ENCODE results near the gene DNAH6. TPM values are rescaled to one million over a fixed set of nuclear protein-coding genes. Genes with fewer than 3 reads are reported as not detected.

Gene DNAH6
- total RNA-seq, 1 experiment from 2014 or later, result 0.39 TPM

DNA sequence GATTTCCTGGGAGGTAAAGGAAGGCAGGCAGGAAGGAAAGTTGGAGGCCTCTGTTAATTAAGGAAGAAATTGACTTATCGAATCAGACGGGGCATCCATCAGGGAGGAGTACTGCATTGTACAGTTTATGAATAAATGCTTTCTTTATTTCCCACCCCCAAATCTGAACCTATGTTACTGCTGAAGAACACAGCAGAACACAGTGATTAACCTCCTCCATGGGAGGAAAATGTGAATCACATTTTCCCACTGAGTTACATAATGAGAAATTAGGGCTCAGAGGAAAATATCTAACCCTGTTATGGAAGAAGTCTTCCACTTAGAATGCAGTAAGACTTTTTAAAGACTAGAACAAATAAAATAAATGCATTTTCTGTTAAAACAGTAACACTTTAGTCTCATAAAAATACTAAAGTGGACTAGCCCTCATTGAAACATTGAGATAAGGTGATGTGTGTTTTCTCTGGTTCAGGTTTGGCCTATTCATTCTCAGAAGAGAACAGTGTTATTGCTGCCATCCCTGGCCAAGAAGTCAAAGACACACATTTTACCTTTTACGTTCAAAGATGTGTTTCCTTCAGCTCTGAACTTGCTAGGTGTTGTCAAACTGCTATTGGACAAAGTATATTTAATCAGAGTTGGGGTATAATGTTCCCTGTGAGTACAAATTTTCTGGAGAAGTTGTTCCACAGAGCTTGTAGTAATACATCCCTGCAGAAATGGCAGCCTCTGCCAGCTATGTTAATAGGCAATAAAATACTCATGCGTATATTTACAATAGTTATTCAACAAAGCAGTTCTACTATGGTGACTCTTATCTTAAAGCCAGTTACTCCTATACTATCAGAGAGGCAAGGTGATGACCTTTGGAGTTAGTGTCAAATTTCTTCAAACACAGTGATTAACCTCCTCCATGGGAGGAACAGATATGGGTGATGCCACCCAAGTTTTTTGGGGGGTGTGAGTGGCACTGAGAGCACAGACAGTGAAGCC, 11.1 kb downstream of the DNAH6 start:
- TF ChIP-seq, protein P1, sequence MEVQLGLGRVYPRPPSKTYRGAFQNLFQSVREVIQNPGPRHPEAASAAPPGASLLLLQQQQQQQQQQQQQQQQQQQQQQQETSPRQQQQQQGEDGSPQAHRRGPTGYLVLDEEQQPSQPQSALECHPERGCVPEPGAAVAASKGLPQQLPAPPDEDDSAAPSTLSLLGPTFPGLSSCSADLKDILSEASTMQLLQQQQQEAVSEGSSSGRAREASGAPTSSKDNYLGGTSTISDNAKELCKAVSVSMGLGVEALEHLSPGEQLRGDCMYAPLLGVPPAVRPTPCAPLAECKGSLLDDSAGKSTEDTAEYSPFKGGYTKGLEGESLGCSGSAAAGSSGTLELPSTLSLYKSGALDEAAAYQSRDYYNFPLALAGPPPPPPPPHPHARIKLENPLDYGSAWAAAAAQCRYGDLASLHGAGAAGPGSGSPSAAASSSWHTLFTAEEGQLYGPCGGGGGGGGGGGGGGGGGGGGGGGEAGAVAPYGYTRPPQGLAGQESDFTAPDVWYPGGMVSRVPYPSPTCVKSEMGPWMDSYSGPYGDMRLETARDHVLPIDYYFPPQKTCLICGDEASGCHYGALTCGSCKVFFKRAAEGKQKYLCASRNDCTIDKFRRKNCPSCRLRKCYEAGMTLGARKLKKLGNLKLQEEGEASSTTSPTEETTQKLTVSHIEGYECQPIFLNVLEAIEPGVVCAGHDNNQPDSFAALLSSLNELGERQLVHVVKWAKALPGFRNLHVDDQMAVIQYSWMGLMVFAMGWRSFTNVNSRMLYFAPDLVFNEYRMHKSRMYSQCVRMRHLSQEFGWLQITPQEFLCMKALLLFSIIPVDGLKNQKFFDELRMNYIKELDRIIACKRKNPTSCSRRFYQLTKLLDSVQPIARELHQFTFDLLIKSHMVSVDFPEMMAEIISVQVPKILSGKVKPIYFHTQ (CRISPR knock-in tag; IDR thresholded peaks at IDR 0.05), result no peak
- TF ChIP-seq, protein P2, sequence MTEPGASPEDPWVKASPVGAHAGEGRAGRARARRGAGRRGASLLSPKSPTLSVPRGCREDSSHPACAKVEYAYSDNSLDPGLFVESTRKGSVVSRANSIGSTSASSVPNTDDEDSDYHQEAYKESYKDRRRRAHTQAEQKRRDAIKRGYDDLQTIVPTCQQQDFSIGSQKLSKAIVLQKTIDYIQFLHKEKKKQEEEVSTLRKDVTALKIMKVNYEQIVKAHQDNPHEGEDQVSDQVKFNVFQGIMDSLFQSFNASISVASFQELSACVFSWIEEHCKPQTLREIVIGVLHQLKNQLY (CRISPR knock-in tag; IDR thresholded peaks at IDR 0.05), result no peak
- TF ChIP-seq ESRRA (CRISPR knock-in tag; IDR thresholded peaks at IDR 0.05; ENCODE audit: borderline replicate concordance) (no peak), JAZF1 (CRISPR knock-in tag; IDR thresholded peaks at IDR 0.05) (no peak), PRRX2 (CRISPR knock-in tag; IDR thresholded peaks at IDR 0.05) (no peak), SOX15 (CRISPR knock-in tag; IDR thresholded peaks at IDR 0.05) (no peak), NR3C1 (CRISPR knock-in tag; conservative IDR thresholded peaks at IDR 0.05; ENCODE audit: low read depth) (no peak), IRF2 (CRISPR knock-in tag; IDR thresholded peaks at IDR 0.05; ENCODE audit: borderline replicate concordance, low read depth) (no peak), NR2C2 (CRISPR knock-in tag; IDR thresholded peaks at IDR 0.05) (no peak), SMAD3 (CRISPR knock-in tag; IDR thresholded peaks at IDR 0.05; ENCODE audit: borderline replicate concordance) (no peak), ZNF263 (CRISPR knock-in tag; IDR thresholded peaks at IDR 0.05; ENCODE audit: low read depth) (no peak), FOXJ3 (CRISPR knock-in tag; IDR thresholded peaks at IDR 0.05; ENCODE audit: borderline replicate concordance) (no peak), ZNF423 (CRISPR knock-in tag; IDR thresholded peaks at IDR 0.05) (no peak), RELA (CRISPR knock-in tag; IDR thresholded peaks at IDR 0.05; ENCODE audit: borderline replicate concordance) (no peak), NFE2L1 (CRISPR knock-in tag; IDR thresholded peaks at IDR 0.05) (no peak)
- TF ChIP-seq, protein P3, sequence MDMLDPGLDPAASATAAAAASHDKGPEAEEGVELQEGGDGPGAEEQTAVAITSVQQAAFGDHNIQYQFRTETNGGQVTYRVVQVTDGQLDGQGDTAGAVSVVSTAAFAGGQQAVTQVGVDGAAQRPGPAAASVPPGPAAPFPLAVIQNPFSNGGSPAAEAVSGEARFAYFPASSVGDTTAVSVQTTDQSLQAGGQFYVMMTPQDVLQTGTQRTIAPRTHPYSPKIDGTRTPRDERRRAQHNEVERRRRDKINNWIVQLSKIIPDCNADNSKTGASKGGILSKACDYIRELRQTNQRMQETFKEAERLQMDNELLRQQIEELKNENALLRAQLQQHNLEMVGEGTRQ (CRISPR knock-in tag; IDR thresholded peaks at IDR 0.05), result no peak
- TF ChIP-seq, protein P4, sequence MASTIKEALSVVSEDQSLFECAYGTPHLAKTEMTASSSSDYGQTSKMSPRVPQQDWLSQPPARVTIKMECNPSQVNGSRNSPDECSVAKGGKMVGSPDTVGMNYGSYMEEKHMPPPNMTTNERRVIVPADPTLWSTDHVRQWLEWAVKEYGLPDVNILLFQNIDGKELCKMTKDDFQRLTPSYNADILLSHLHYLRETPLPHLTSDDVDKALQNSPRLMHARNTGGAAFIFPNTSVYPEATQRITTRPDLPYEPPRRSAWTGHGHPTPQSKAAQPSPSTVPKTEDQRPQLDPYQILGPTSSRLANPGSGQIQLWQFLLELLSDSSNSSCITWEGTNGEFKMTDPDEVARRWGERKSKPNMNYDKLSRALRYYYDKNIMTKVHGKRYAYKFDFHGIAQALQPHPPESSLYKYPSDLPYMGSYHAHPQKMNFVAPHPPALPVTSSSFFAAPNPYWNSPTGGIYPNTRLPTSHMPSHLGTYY (CRISPR knock-in tag; IDR thresholded peaks at IDR 0.05), result no peak
- TF ChIP-seq, protein P5, sequence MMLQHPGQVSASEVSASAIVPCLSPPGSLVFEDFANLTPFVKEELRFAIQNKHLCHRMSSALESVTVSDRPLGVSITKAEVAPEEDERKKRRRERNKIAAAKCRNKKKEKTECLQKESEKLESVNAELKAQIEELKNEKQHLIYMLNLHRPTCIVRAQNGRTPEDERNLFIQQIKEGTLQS (CRISPR knock-in tag; conservative IDR thresholded peaks at IDR 0.05), result no peak
- TF ChIP-seq, protein P6, sequence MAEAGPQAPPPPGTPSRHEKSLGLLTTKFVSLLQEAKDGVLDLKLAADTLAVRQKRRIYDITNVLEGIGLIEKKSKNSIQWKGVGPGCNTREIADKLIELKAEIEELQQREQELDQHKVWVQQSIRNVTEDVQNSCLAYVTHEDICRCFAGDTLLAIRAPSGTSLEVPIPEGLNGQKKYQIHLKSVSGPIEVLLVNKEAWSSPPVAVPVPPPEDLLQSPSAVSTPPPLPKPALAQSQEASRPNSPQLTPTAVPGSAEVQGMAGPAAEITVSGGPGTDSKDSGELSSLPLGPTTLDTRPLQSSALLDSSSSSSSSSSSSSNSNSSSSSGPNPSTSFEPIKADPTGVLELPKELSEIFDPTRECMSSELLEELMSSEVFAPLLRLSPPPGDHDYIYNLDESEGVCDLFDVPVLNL (CRISPR knock-in tag; IDR thresholded peaks at IDR 0.05; ENCODE audit: borderline replicate concordance, low read depth), result no peak
- TF ChIP-seq, protein P7, sequence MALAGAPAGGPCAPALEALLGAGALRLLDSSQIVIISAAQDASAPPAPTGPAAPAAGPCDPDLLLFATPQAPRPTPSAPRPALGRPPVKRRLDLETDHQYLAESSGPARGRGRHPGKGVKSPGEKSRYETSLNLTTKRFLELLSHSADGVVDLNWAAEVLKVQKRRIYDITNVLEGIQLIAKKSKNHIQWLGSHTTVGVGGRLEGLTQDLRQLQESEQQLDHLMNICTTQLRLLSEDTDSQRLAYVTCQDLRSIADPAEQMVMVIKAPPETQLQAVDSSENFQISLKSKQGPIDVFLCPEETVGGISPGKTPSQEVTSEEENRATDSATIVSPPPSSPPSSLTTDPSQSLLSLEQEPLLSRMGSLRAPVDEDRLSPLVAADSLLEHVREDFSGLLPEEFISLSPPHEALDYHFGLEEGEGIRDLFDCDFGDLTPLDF (CRISPR knock-in tag; IDR thresholded peaks at IDR 0.05), result no peak
- Mint-ChIP-seq H3K27me3 (ENCODE audit: low read depth) (peaks cover 3% of the 10 kb centered on the region; the same call in 1 of the 2 replicates), H3K4me3 (no peak overlapping the region), H3K9me3 (peaks cover 2% of the 10 kb centered on the region; the same call in 1 of the 2 replicates), H3K27ac (no peak overlapping the region), H3K4me1 (no peaks in the 10 kb centered on the region), H3K36me3 (no peaks in the 10 kb centered on the region)
- ChIA-PET POLR2A (no interaction called here), CTCF (interaction anchor here (0.7 to 1.5 kb wide), 6 partner anchors 10 to 484 kb away, joined by 3 to 10 read pairs (median 6); partner anchors contain the start of gene DNAH6)
- DNase-seq (ENCODE audit: low spot score) (no peak), ATAC-seq (no peak)

Measured in WTC11 (cell line).